Activated T-helper 2 cell treated with anti-CD3 and anti-CD28 coated beads, Interferon-gamma antibody, Interleukin-2, Interleukin-4, amounts not matched to agents 10 μg/mL and 5 μg/mL and 100 μg/mL, durations not matched to agents 14 hours and 24 hours and 36 hours (primary cell): ENCODE data around the gene FAM24A. TPM values are rescaled to one million over a fixed set of nuclear protein-coding genes. Genes with fewer than 3 reads are reported as not detected.
"Not testable (repeated sequence)": the region's sequence is repeated elsewhere in the genome, so short reads cannot be mapped to it uniquely, and the experiment has no call there.

Experiments used
- DNase-seq: peaks from one replicate; pipeline ENCODE4 v3.0.0; 2021; ENCODE audit warnings: low spot score
- H3K27ac Mint-ChIP-seq: one replicate; pipeline ENCODE4 v1.8.0; 2021; ENCODE audit warnings: mixed read lengths
- H3K27me3 Mint-ChIP-seq: one replicate; pipeline ENCODE4 v1.8.0; 2021; ENCODE audit warnings: low read depth, mixed read lengths
- H3K36me3 Mint-ChIP-seq: one replicate; pipeline ENCODE4 v1.8.0; 2021; ENCODE audit warnings: low read depth, mixed read lengths
- H3K4me1 Mint-ChIP-seq: one replicate; pipeline ENCODE4 v1.8.0; 2021; ENCODE audit warnings: low read depth, mixed read lengths
- H3K4me3 Mint-ChIP-seq: one replicate; pipeline ENCODE4 v1.8.0; 2021; ENCODE audit warnings: low read depth, mild to moderate bottlenecking, moderate library complexity, mixed read lengths
- H3K9me3 Mint-ChIP-seq: one replicate; pipeline ENCODE4 v1.8.0; 2021; ENCODE audit warnings: mixed read lengths
- intact Hi-C: fragments of 100-400 bp; cut with micrococcal nuclease; formaldehyde crosslinking; loops from one replicate; pipeline ENCODE4 v1.15.1; 2023
- total RNA-seq: library from RNA; stranded (reverse); gene quantifications from 2 replicates; pipeline ENCODE4 v1.2.3, GENCODE V29; 2022

FAM24A gene
- total RNA-seq: not detected in 2 replicates

GRCh38 chr10:122910310-122910709 is at the start of gene FAM24A:
Gene FAM24A, plus strand, starts transcription at chr10:122910610. Its CDS starts 1,025 bp downstream, at chr10:122911635.
- DNase-seq: no peak
- no peak within 1 kb of the TSS for H3K27ac Mint-ChIP-seq
- no peaks in the 10 kb centered on the region for H3K36me3 Mint-ChIP-seq

GRCh38 chr10:122861711-122862161 is 48.7 kb upstream of the FAM24A start:
- DNase-seq: no peak
- no peak overlapping the region for H3K27ac Mint-ChIP-seq
- no peaks in the 10 kb centered on the region for H3K9me3 Mint-ChIP-seq
- H3K4me1 Mint-ChIP-seq: peaks cover 16% of the 10 kb centered on the region
- H3K4me3 Mint-ChIP-seq: no peak overlapping the region
- peaks cover 35% of the 10 kb centered on the region for H3K36me3 Mint-ChIP-seq
- no peaks in the 10 kb centered on the region for H3K27me3 Mint-ChIP-seq
- intact Hi-C loops: no loop called here

More at GRCh38 chr10:122910310-122910709, at the start of gene FAM24A:
- intact Hi-C loops: no loop called here
- no peaks in the 10 kb centered on the region for H3K4me1 Mint-ChIP-seq
- H3K4me3 Mint-ChIP-seq: no peak within 1 kb of the TSS
- H3K9me3 Mint-ChIP-seq: no peaks in the 10 kb centered on the region
- no peaks in the 10 kb centered on the region for H3K27me3 Mint-ChIP-seq

GRCh38 chr10:122863216-122864193 is 46.9 kb upstream of the FAM24A start:
- Mint-ChIP-seq H3K27me3 (no peaks in the 10 kb centered on the region), H3K4me3 (no peak overlapping the region), H3K27ac (no peak overlapping the region), H3K36me3 (peaks cover 36% of the 10 kb centered on the region), H3K9me3 (peaks cover 6% of the 10 kb centered on the region), H3K4me1 (peaks cover 15% of the 10 kb centered on the region)
- intact Hi-C loops: no loop called here
- no peak for DNase-seq

GRCh38 chr10:122864194-122864592 is 46.2 kb upstream of the FAM24A start:
- H3K4me1 Mint-ChIP-seq: peaks cover 15% of the 10 kb centered on the region
- intact Hi-C loops: no loop called here
- no peaks in the 10 kb centered on the region for H3K27me3 Mint-ChIP-seq

GRCh38 chr10:122864901-122865300 is 45.5 kb upstream of the FAM24A start:
- H3K27me3 Mint-ChIP-seq: no peaks in the 10 kb centered on the region
- peaks cover 38% of the 10 kb centered on the region for H3K36me3 Mint-ChIP-seq
- intact Hi-C loops: no loop called here

More at GRCh38 chr10:122864194-122864592, 46.2 kb upstream of the FAM24A start:
- H3K4me3 Mint-ChIP-seq: no peak overlapping the region
- H3K9me3 Mint-ChIP-seq: peaks cover 10% of the 10 kb centered on the region
- H3K27ac Mint-ChIP-seq: no peak overlapping the region
- peaks cover 34% of the 10 kb centered on the region for H3K36me3 Mint-ChIP-seq
- DNase-seq: no peak

GRCh38 chr10:122866757-122867482 is 43.5 kb upstream of the FAM24A start:
- intact Hi-C loops, DNase-seq, H3K4me3 Mint-ChIP-seq, H3K27me3 Mint-ChIP-seq: not testable (repeated sequence)
- Mint-ChIP-seq H3K27ac (peak overlapping the region; percentile 24), H3K9me3 (peaks cover 27% of the 10 kb centered on the region), H3K36me3 (peaks cover 49% of the 10 kb centered on the region), H3K4me1 (peaks cover 13% of the 10 kb centered on the region)

More at GRCh38 chr10:122864901-122865300, 45.5 kb upstream of the FAM24A start:
- Mint-ChIP-seq H3K4me3 (no peak overlapping the region), H3K4me1 (peaks cover 15% of the 10 kb centered on the region), H3K27ac (no peak overlapping the region), H3K9me3 (peaks cover 17% of the 10 kb centered on the region)
- no peak for DNase-seq

- intact Hi-C loops, H3K4me3 Mint-ChIP-seq, H3K4me1 Mint-ChIP-seq, H3K27ac Mint-ChIP-seq, H3K27me3 Mint-ChIP-seq, DNase-seq: not testable (repeated sequence)
- Mint-ChIP-seq H3K9me3 (peaks cover 37% of the 10 kb centered on the region), H3K36me3 (peaks cover 59% of the 10 kb centered on the region)
These were observed 41.6 kb upstream of the FAM24A start for GRCh38 chr10:122868768-122869167.

GRCh38 chr10:122871947-122872346 is 38.5 kb upstream of the FAM24A start:
- H3K4me1 Mint-ChIP-seq: peaks cover 16% of the 10 kb centered on the region
- intact Hi-C loops, H3K4me3 Mint-ChIP-seq, H3K27ac Mint-ChIP-seq, DNase-seq, H3K27me3 Mint-ChIP-seq: not testable (repeated sequence)
- peaks cover 81% of the 10 kb centered on the region for H3K36me3 Mint-ChIP-seq
- peaks cover 52% of the 10 kb centered on the region for H3K9me3 Mint-ChIP-seq

GRCh38 chr10:122875843-122876466 is 34.5 kb upstream of the FAM24A start:
- Mint-ChIP-seq H3K4me3 (no peak overlapping the region), H3K27me3 (no peaks in the 10 kb centered on the region), H3K36me3 (peaks cover 71% of the 10 kb centered on the region), H3K4me1 (peaks cover 39% of the 10 kb centered on the region), H3K9me3 (peaks cover 27% of the 10 kb centered on the region), H3K27ac (no peak overlapping the region)
- intact Hi-C loops: no loop called here
- no peak for DNase-seq

GRCh38 chr10:122876467-122876855 is 33.9 kb upstream of the FAM24A start:
- Mint-ChIP-seq H3K27ac (no peak overlapping the region), H3K4me3 (no peak overlapping the region), H3K36me3 (peaks cover 71% of the 10 kb centered on the region), H3K9me3 (peaks cover 27% of the 10 kb centered on the region), H3K27me3 (no peaks in the 10 kb centered on the region), H3K4me1 (peaks cover 42% of the 10 kb centered on the region)
- intact Hi-C loops: no loop called here
- DNase-seq: no peak

GRCh38 chr10:122877264-122877663 is 33.1 kb upstream of the FAM24A start:
- peaks cover 63% of the 10 kb centered on the region for H3K36me3 Mint-ChIP-seq
- intact Hi-C loops: no loop called here
- DNase-seq: no peak
- H3K4me3 Mint-ChIP-seq: peak overlapping the region; percentile 90
- no peaks in the 10 kb centered on the region for H3K27me3 Mint-ChIP-seq
- H3K27ac Mint-ChIP-seq: peak overlapping the region; percentile 50
- H3K9me3 Mint-ChIP-seq: peaks cover 22% of the 10 kb centered on the region
- H3K4me1 Mint-ChIP-seq: peaks cover 42% of the 10 kb centered on the region

- Mint-ChIP-seq H3K4me3 (peak overlapping the region; percentile 90), H3K27me3 (no peaks in the 10 kb centered on the region), H3K9me3 (peaks cover 14% of the 10 kb centered on the region), H3K27ac (peak overlapping the region; percentile 90), H3K36me3 (peaks cover 53% of the 10 kb centered on the region), H3K4me1 (peaks cover 49% of the 10 kb centered on the region)
- intact Hi-C loops: loop anchor here (1.0 kb wide), 4 partner anchors 75 to 275 kb away; partner anchors contain the start of genes BUB3, C10orf88, IKZF5 and PSTK
- no peak for DNase-seq
These were observed 31.5 kb upstream of the FAM24A start for GRCh38 chr10:122878799-122879338.
